HEK293T (cell line): ENCODE measurements around the gene JMJD4.

Source experiments
- FOXA1 ChIP-seq: fragments of 450-650 bp; IDR thresholded peaks from 2 replicates; pipeline ENCODE4 v1.6.1; 2016; ENCODE audit warnings: mild to moderate bottlenecking
- SP1 ChIP-seq: fragments of 450-650 bp; IDR thresholded peaks from 2 replicates; pipeline ENCODE4 v1.6.1; 2017
- TF ChIP-seq, protein P1 (sequence below): fragments of 450-650 bp; IDR thresholded peaks from 2 replicates; pipeline ENCODE4 v1.6.1; 2016

- TF ChIP-seq FOXA1 = no peak
- no peak for TF ChIP-seq SP1
- TF ChIP-seq, protein P1, sequence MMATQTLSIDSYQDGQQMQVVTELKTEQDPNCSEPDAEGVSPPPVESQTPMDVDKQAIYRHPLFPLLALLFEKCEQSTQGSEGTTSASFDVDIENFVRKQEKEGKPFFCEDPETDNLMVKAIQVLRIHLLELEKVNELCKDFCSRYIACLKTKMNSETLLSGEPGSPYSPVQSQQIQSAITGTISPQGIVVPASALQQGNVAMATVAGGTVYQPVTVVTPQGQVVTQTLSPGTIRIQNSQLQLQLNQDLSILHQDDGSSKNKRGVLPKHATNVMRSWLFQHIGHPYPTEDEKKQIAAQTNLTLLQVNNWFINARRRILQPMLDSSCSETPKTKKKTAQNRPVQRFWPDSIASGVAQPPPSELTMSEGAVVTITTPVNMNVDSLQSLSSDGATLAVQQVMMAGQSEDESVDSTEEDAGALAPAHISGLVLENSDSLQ = no peak
These were observed 37.7 kb downstream of the JMJD4 start for GRCh38 chr1:227697321-227697864.
